Stimulated activated naive CD8-positive, alpha-beta T cell treated with anti-CD3 and anti-CD28 coated beads, Interleukin-15, Interleukin-2, amounts not matched to agents 100 ng/mL and 50 ng/mL, for 24 hours (primary cell): ENCODE results near the gene ACADL.
A peak's percentile ranks its signal among the peaks of the same experiment; 100 is the strongest.

Experiments used
- H3K27ac Mint-ChIP-seq: one replicate; pipeline ENCODE4 v1.8.0; 2021; ENCODE audit warnings: mild to moderate bottlenecking, mixed read lengths
- H3K27me3 Mint-ChIP-seq: one replicate; pipeline ENCODE4 v1.8.0; 2021; ENCODE audit warnings: mixed read lengths
- H3K36me3 Mint-ChIP-seq: one replicate; pipeline ENCODE4 v1.8.0; 2021; ENCODE audit warnings: low read depth, mixed read lengths
- H3K4me1 Mint-ChIP-seq: one replicate; pipeline ENCODE4 v1.8.0; 2021; ENCODE audit warnings: low read depth, mixed read lengths
- H3K4me3 Mint-ChIP-seq: one replicate; pipeline ENCODE4 v1.8.0; 2021; ENCODE audit warnings: mild to moderate bottlenecking, mixed read lengths
- H3K9me3 Mint-ChIP-seq: one replicate; pipeline ENCODE4 v1.8.0; 2021; ENCODE audit warnings: mixed read lengths

Gene ACADL

GRCh38 chr2:210169516-210170195, 55.6 kb downstream of the ACADL start:
- peak overlapping the region; percentile 98 for H3K4me3 Mint-ChIP-seq
- peaks cover 45% of the 10 kb centered on the region for H3K4me1 Mint-ChIP-seq
- H3K36me3 Mint-ChIP-seq, result no peaks in the 10 kb centered on the region
- peak overlapping the region; percentile 99 for H3K27ac Mint-ChIP-seq
- no peaks in the 10 kb centered on the region for H3K9me3 Mint-ChIP-seq
- H3K27me3 Mint-ChIP-seq, result peaks cover 8% of the 10 kb centered on the region

DNA sequence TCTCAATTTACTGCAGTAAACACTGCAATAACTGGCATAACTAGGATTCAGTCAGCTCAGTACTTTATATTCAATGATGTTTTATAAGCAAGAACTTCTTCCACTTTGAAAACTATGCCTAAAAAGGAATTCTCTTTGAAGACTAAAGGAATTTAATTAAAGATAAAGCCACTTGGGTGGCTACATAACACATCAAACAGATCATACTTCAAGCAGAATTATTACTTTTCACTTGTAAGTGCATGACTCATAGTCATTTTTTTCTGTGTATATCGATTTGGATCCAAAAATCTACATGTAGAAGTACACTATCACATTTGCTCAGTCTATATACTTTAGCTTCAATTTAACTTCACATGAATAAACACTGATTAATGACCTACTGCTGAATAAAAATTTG, 58.0 kb downstream of the ACADL start:
- H3K9me3 Mint-ChIP-seq, result peaks cover 5% of the 10 kb centered on the region
- no peak overlapping the region for H3K27ac Mint-ChIP-seq
- no peak overlapping the region for H3K4me3 Mint-ChIP-seq
- peaks cover 58% of the 10 kb centered on the region for H3K4me1 Mint-ChIP-seq
- H3K27me3 Mint-ChIP-seq, result peaks cover 7% of the 10 kb centered on the region
- no peaks in the 10 kb centered on the region for H3K36me3 Mint-ChIP-seq

GRCh38 chr2:210162466-210163124, 62.7 kb downstream of the ACADL start:
- H3K4me3 Mint-ChIP-seq, result no peak overlapping the region
- no peaks in the 10 kb centered on the region for H3K36me3 Mint-ChIP-seq
- H3K27me3 Mint-ChIP-seq, result no peaks in the 10 kb centered on the region
- peaks cover 24% of the 10 kb centered on the region for H3K4me1 Mint-ChIP-seq
- no peak overlapping the region for H3K27ac Mint-ChIP-seq
- H3K9me3 Mint-ChIP-seq, result peaks cover 5% of the 10 kb centered on the region

- Mint-ChIP-seq H3K4me3 (no peak overlapping the region), H3K9me3 (peaks cover 5% of the 10 kb centered on the region), H3K36me3 (peaks cover 16% of the 10 kb centered on the region), H3K27ac (no peak overlapping the region), H3K27me3 (no peaks in the 10 kb centered on the region), H3K4me1 (peaks cover 13% of the 10 kb centered on the region)
Measured at GRCh38 chr2:210159059-210159458, 66.2 kb downstream of the ACADL start.

DNA sequence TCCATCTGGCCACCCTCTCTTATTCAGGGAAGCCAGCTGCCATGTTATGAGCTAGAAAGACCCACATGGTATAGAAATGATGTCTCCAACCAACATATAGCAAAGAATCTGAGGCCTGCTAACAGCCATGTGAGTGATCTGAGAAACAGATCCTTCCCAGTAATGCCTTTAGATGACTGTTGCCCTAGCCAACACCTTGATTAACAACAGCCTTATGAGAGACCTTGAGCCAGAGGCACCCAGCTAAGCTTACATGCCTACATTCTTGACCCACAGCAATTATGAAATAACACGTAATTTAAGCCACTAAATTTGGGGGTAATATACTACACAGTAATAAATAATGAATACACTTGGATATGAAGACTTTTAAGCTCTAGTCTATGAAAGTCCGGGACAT, 67.0 kb downstream of the ACADL start:
- Mint-ChIP-seq H3K9me3 (peaks cover 4% of the 10 kb centered on the region), H3K4me1 (peaks cover 10% of the 10 kb centered on the region), H3K4me3 (no peak overlapping the region), H3K36me3 (peaks cover 24% of the 10 kb centered on the region), H3K27ac (no peak overlapping the region), H3K27me3 (no peaks in the 10 kb centered on the region)

DNA sequence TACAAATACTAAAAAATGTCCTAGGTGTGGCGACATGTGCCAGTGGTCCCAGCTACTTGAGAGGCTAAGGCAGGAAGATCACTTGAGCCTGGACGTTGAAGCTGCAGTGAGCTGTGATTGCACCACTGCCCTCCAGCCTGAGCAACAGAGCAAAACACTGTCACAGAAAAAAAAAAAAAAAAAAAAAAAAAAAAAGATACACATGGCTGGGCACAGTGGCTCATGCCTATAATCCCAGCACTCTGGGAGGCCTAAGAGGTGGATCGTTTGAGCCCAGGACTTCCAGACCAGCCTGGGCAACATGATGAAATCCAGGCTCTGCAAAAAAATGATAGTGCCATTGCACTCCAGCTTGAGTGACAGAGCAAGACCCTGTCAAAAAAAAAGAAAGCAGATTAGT, 67.7 kb downstream of the ACADL start:
- Mint-ChIP-seq H3K27ac (no peak overlapping the region), H3K9me3 (no peaks in the 10 kb centered on the region), H3K27me3 (no peaks in the 10 kb centered on the region), H3K36me3 (peaks cover 24% of the 10 kb centered on the region), H3K4me1 (peaks cover 3% of the 10 kb centered on the region), H3K4me3 (no peak overlapping the region)

- peaks cover 58% of the 10 kb centered on the region for H3K36me3 Mint-ChIP-seq
Measured at GRCh38 chr2:210147614-210148013, 77.6 kb downstream of the ACADL start.

More at GRCh38 chr2:210147614-210148013, 77.6 kb downstream of the ACADL start:
- Mint-ChIP-seq H3K4me1 (no peaks in the 10 kb centered on the region), H3K9me3 (peaks cover 21% of the 10 kb centered on the region), H3K27me3 (no peaks in the 10 kb centered on the region), H3K4me3 (no peak overlapping the region), H3K27ac (no peak overlapping the region)
